ENCODE measurements around the gene ILDR1. TPM values are rescaled to one million over a fixed set of nuclear protein-coding genes. Genes with fewer than 3 reads are reported as not detected.
"Not testable (repeated sequence)": the region's sequence is repeated elsewhere in the genome, so short reads cannot be mapped to it uniquely, and the experiment has no call there.

ILDR1 gene
- total RNA-seq, 1 donor, result not detected

DNA sequence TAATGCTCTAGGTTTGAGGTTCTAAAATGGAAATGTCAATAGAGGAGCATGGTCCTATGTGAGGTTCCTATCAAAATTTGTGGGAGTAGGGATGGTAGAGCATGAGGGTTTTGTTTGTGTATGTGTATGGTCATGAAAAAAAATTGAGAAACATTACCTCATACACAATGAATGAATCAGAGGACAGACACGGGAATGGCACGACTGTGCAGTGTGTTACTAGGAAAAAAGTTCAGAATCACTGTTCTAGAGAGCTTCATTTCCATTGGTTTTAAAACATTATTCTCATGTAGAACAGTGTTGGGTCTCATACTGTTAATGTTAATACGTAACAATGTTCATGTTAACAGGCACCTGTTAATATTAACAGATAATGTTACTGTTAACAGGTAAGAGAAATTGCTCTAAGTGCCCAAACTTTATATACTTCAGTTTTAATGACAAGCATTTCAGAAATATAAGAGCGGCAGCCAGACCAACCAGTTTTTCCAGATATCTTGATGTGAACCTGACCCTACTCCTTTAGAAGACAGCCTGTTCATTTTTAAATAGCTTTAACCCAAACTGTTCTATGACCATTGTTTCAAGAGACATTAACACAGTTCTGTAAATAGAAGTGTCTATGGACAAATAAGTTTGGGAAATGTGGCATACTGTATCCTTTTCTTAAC, 79.8 kb downstream of the ILDR1 start:
- no peak overlapping the region for H3K4me3 ChIP-seq (ENCODE audit: low read depth, low read length)
- DNase-seq (ENCODE audit: low read depth), result no peak
- TF ChIP-seq, protein P1, sequence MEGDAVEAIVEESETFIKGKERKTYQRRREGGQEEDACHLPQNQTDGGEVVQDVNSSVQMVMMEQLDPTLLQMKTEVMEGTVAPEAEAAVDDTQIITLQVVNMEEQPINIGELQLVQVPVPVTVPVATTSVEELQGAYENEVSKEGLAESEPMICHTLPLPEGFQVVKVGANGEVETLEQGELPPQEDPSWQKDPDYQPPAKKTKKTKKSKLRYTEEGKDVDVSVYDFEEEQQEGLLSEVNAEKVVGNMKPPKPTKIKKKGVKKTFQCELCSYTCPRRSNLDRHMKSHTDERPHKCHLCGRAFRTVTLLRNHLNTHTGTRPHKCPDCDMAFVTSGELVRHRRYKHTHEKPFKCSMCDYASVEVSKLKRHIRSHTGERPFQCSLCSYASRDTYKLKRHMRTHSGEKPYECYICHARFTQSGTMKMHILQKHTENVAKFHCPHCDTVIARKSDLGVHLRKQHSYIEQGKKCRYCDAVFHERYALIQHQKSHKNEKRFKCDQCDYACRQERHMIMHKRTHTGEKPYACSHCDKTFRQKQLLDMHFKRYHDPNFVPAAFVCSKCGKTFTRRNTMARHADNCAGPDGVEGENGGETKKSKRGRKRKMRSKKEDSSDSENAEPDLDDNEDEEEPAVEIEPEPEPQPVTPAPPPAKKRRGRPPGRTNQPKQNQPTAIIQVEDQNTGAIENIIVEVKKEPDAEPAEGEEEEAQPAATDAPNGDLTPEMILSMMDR (IDR thresholded peaks at IDR 0.05; ENCODE audit: insufficient read depth, low read depth, low read length), result no peak

DNA sequence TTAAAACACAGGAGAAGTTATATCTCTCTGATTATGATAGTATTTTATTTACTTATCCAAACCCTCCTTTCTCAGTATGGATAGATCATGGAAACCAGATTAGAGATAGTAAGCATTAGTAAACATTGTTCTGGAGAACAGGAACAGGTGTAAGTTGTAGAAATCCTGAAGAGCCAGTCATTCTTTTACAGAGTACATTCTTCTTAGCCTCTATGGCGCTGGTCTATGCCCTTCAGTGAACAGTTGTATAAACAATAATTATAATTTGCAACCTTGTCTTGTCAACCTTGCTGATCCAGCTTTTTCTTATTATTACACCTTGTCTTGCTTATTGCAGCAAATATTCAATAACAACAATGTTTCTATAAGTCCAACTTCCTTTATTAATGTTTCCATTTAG, 80.5 kb downstream of the ILDR1 start:
- H3K4me3 ChIP-seq (ENCODE audit: low read depth, low read length), result no peak overlapping the region
- TF ChIP-seq, protein P1 (IDR thresholded peaks at IDR 0.05; ENCODE audit: insufficient read depth, low read depth, low read length), result no peak
- no peak for DNase-seq (ENCODE audit: low read depth)

DNA sequence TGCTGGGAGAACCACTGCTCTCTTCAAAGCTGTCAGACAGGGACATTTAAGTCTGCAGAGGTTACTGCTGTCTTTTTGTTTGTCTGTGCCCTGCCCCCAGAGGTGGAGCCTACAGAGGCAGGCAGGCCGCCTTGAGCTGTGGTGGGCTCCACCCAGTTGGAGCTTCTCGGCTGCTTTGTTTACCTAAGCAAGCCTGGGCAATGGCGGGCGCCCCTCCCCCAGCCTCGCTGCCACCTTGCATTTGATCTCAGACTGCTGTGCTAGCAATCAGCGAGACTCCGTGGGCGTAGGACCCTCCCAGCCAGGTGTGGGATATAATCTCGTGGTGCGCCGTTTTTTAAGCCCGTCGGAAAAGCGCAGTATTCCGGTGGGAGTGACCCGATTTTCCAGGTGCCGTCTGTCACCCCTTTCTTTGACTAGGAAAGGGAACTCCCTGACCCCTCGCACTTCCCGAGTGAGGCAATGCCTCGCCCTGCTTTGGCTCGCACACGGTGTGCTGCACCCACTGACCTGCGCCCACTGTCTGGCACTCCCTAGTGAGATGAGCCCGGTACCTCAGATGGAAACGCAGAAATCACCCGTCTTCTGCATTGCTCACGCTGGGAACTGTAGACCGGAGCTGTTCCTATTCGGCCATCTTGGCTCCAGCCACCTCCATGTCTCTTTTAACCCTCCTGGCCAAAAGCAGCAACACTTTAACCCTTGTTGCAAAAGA, 83.7 kb downstream of the ILDR1 start:
- H3K4me3 ChIP-seq (ENCODE audit: low read depth, low read length); DNase-seq (ENCODE audit: low read depth): not testable (repeated sequence)

Small RNA genes lying within 50 kb of the gene (small RNA-seq; reads per million reads assigned to genes)
- gene RF00019, result not detected

Other genes starting within 250 kb of the ILDR1 start
- 17.7 and 18.1 TPM in 2 replicates for gene IQCB1, start 187.2 kb downstream of the ILDR1 start, total RNA-seq
- gene EAF2, start 187.0 kb downstream of the ILDR1 start, total RNA-seq, result 0.32 and 0.43 TPM in 2 replicates
- gene SLC15A2, start 127.8 kb downstream of the ILDR1 start, total RNA-seq, result under 0.01 and 0.43 TPM in 2 replicates
- not detected in 2 replicates for gene CD86, start 33.1 kb upstream of the ILDR1 start, total RNA-seq
- not detected in 2 replicates for gene CASR, start 161.4 kb upstream of the ILDR1 start, total RNA-seq

Measured in fibroblast of villous mesenchyme (primary cell).